Neural progenitor cell (in vitro differentiated cells): ENCODE results near the gene ACYP1. TPM values are rescaled to one million over a fixed set of nuclear protein-coding genes. Genes with fewer than 3 reads are reported as not detected.

Source experiments
- DNase-seq: peaks from one replicate; pipeline ENCODE4 v3.0.0-alpha.2; 2016; ENCODE audit warnings: low spot score
- H2AFZ ChIP-seq: fragments of 200-600 bp; sonication (generic); replicated peaks from 2 replicates; pipeline ENCODE4 v1.6.1; 2016; ENCODE audit warnings: antibody characterized with exemption
- H3F3A ChIP-seq: fragments of 200-600 bp; sonication (generic); 2 replicates; pipeline ENCODE4 v1.6.1; 2016; ENCODE audit warnings: antibody characterized with exemption, low read depth
- H3K27ac ChIP-seq: fragments of 200-600 bp; sonication (generic); 2 replicates; pipeline ENCODE4 v1.5.1; 2016; ENCODE audit warnings: mild to moderate bottlenecking
- H3K27me3 ChIP-seq: fragments of 200-600 bp; sonication (generic); 2 replicates; pipeline ENCODE4 v1.6.1; 2016; ENCODE audit warnings: mild to moderate bottlenecking, moderate library complexity
- H3K36me3 ChIP-seq: fragments of 200-600 bp; sonication (generic); 2 replicates; pipeline ENCODE4 v1.5.1; 2016
- H3K4me1 ChIP-seq: fragments of 200-600 bp; sonication (generic); 2 replicates; pipeline ENCODE4 v1.6.1; 2016; ENCODE audit warnings: mixed run types
- H3K4me2 ChIP-seq: fragments of 200-600 bp; sonication (generic); 2 replicates; pipeline ENCODE4 v1.6.1; 2016
- H3K4me3 ChIP-seq: fragments of 200-600 bp; sonication (generic); 2 replicates; pipeline ENCODE4 v1.5.1; 2016
- H3K79me2 ChIP-seq: fragments of 200-600 bp; sonication (generic); 2 replicates; pipeline ENCODE4 v1.6.1; 2016; ENCODE audit warnings: low read depth
- H3K9ac ChIP-seq: fragments of 200-600 bp; sonication (generic); 2 replicates; pipeline ENCODE4 v1.6.1; 2016
- H3K9me3 ChIP-seq: fragments of 200-600 bp; sonication (generic); 2 replicates; pipeline ENCODE4 v1.5.1; 2016; ENCODE audit warnings: low read depth
- H4K20me1 ChIP-seq: fragments of 200-600 bp; sonication (generic); 2 replicates; pipeline ENCODE4 v1.6.1; 2016; ENCODE audit warnings: low read depth
- H3K27ac Mint-ChIP-seq: 3 replicates; pipeline ENCODE4 v1.8.0; 2021; ENCODE audit warnings: mixed read lengths
- H3K27me3 Mint-ChIP-seq: 2 replicates; pipeline ENCODE4 v1.8.0; 2022; ENCODE audit warnings: low read depth, mild to moderate bottlenecking, inconsistent platforms, moderate library complexity, mixed read lengths; ENCODE audit not compliant: insufficient read depth
- H3K36me3 Mint-ChIP-seq: 3 replicates; pipeline ENCODE4 v1.8.0; 2021; ENCODE audit warnings: mixed read lengths
- H3K4me1 Mint-ChIP-seq: 3 replicates; pipeline ENCODE4 v1.8.0; 2021; ENCODE audit warnings: mixed read lengths
- H3K4me3 Mint-ChIP-seq: 3 replicates; pipeline ENCODE4 v1.8.0; 2021; ENCODE audit warnings: mild to moderate bottlenecking, moderate library complexity, mixed read lengths
- H3K9me3 Mint-ChIP-seq: 3 replicates; pipeline ENCODE4 v1.8.0; 2020; ENCODE audit warnings: mixed read lengths
- EZH2 ChIP-seq: fragments of 200-600 bp; sonication (generic); IDR thresholded peaks from 2 replicates; pipeline ENCODE4 v1.6.1; 2017; ENCODE audit warnings: antibody characterized with exemption, mild to moderate bottlenecking, moderate library complexity
- EZH2phosphoT487 ChIP-seq: fragments of 200-600 bp; sonication (generic); IDR thresholded peaks from 2 replicates; pipeline ENCODE4 v1.6.1; 2017; ENCODE audit warnings: antibody characterized with exemption
- total RNA-seq: library from RNA; depleted of rRNA; stranded (reverse); fragments of >200 nt; gene quantifications from 2 replicates; pipeline ENCODE4 v1.2.3, GENCODE V29; 2015; ENCODE audit warnings: low replicate concordance
- TF ChIP-seq, protein P1 (sequence below): fragments of 200-600 bp; sonication (generic); IDR thresholded peaks from 2 replicates; pipeline ENCODE4 v1.5.1; 2017; ENCODE audit warnings: antibody characterized with exemption, mild to moderate bottlenecking

The ACYP1 gene
- total RNA-seq, 1 donor from 2014 or later, result 43.1 TPM

DNA sequence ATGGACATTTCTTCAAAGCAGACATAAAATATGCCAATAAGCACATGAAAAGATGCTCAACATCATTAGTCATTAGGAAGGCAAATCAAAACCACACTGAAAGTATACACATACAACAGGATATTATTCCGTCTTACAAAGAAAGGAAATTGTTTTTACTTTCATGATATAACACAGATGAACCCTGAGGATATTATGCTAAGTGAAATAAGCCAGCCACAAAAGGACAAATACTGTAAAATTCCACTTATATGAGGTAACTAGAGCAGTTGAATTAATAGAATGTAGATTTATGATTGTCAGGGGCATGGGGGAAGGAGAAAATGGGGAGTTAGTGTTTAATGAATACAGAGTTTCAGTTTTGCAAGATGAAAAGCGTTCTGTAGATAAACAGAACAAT, 4.2 kb downstream of the ACYP1 start:
- TF ChIP-seq EZH2 (no peak), EZH2phosphoT487 (no peak)
- TF ChIP-seq, protein P1, sequence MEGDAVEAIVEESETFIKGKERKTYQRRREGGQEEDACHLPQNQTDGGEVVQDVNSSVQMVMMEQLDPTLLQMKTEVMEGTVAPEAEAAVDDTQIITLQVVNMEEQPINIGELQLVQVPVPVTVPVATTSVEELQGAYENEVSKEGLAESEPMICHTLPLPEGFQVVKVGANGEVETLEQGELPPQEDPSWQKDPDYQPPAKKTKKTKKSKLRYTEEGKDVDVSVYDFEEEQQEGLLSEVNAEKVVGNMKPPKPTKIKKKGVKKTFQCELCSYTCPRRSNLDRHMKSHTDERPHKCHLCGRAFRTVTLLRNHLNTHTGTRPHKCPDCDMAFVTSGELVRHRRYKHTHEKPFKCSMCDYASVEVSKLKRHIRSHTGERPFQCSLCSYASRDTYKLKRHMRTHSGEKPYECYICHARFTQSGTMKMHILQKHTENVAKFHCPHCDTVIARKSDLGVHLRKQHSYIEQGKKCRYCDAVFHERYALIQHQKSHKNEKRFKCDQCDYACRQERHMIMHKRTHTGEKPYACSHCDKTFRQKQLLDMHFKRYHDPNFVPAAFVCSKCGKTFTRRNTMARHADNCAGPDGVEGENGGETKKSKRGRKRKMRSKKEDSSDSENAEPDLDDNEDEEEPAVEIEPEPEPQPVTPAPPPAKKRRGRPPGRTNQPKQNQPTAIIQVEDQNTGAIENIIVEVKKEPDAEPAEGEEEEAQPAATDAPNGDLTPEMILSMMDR, result no peak
- no peak overlapping the region for H3K4me3 ChIP-seq
- peaks cover 17% of the 10 kb centered on the region for H3F3A ChIP-seq
- Mint-ChIP-seq H3K4me1 (peaks cover 15% of the 10 kb centered on the region), H3K36me3 (peaks cover 32% of the 10 kb centered on the region), H3K27me3 (peaks cover 4% of the 10 kb centered on the region), H3K4me3 (no peak overlapping the region), H3K27ac (no peak overlapping the region), H3K9me3 (peaks cover 10% of the 10 kb centered on the region)
- peaks cover 36% of the 10 kb centered on the region for H3K79me2 ChIP-seq
- DNase-seq, result no peak
- no peak overlapping the region for H3K27ac ChIP-seq
- H2AFZ ChIP-seq, result no peak overlapping the region
- no peaks in the 10 kb centered on the region for H3K27me3 ChIP-seq
- H3K4me1 ChIP-seq, result peaks cover 8% of the 10 kb centered on the region
- H3K9ac ChIP-seq, result no peak overlapping the region
- H4K20me1 ChIP-seq, result no peaks in the 10 kb centered on the region
- H3K9me3 ChIP-seq, result no peaks in the 10 kb centered on the region
- H3K36me3 ChIP-seq, result peaks cover 7% of the 10 kb centered on the region
- H3K4me2 ChIP-seq, result no peak overlapping the region

DNA sequence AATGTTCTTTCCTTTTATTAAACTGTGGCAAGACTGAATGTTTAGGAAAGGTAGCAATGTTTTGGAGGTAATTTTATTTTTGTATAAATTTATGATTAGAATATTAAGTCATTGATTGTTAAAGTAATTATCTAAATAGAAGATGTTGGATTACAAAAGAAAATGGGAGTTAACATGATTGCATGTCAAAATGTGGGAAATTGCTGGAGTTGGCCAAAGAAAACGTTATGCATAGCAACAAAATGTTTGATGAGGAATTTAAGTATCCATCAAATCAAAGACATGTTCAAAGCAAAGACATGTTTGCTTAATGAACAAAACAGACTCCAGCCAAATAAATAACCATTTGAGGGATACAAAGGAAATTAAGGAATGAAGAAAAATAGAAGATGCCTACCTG, 9.4 kb downstream of the ACYP1 start:
- Mint-ChIP-seq H3K27me3 (peaks cover 5% of the 10 kb centered on the region), H3K36me3 (peaks cover 28% of the 10 kb centered on the region), H3K4me1 (peaks cover 12% of the 10 kb centered on the region), H3K9me3 (peaks cover 7% of the 10 kb centered on the region), H3K27ac (no peak overlapping the region), H3K4me3 (no peak overlapping the region)
- Histone ChIP-seq H3F3A (peaks cover 27% of the 10 kb centered on the region), H3K9me3 (no peaks in the 10 kb centered on the region), H2AFZ (no peak overlapping the region), H3K27ac (no peak overlapping the region), H3K4me2 (no peak overlapping the region), H3K79me2 (peaks cover 20% of the 10 kb centered on the region), H3K9ac (no peak overlapping the region), H4K20me1 (no peaks in the 10 kb centered on the region), H3K36me3 (peaks cover 1% of the 10 kb centered on the region), H3K4me1 (peaks cover 10% of the 10 kb centered on the region), H3K27me3 (no peaks in the 10 kb centered on the region), H3K4me3 (no peak overlapping the region)
- no peak for DNase-seq
- TF ChIP-seq EZH2, result no peak
- TF ChIP-seq, protein P1, result no peak
- TF ChIP-seq EZH2phosphoT487, result no peak

DNA sequence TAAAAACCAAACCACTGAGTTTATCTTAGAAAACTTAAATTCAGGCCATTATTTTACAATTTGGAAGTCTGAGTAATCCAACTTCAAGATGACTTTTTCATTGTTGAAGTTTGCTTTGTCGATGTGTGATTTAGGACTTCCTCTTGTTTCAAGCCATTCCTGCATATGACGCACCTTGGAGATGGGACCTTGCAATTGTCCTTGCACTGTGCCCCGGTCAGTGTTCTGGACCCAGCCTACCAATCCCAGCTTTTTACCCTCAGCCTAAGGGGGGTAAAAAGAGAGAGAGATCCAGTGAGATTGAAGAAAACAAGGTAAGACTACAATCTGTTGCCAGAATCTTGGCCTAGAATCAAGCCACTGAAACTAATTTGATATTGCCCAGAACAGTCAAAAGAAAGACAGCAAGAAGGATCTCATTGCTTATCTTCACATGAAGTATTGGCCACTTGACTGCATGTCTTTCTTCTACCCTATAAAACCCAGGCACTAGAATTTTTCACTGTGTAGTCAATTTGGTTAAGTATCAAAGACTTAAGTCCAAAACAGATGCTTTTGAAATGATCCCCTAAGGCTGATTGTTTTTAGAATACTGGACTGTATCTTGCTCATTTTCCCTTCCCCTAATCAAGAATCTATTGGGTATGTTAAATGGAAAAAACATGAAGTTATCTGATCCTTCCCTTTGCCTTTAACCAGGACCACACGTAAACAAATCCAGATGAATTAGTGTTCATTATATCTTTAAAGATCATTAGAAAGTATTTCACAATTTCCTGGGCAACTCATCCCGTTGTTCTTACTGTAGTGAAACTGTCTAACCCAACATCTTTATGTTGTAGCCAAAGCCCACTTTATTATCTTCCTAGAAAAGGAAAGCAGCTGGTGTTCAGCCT, 10.2 kb downstream of the ACYP1 start:
- Mint-ChIP-seq H3K27ac (no peak overlapping the region), H3K4me1 (peaks cover 12% of the 10 kb centered on the region), H3K9me3 (peaks cover 5% of the 10 kb centered on the region), H3K4me3 (no peak overlapping the region), H3K27me3 (peaks cover 5% of the 10 kb centered on the region), H3K36me3 (peaks cover 29% of the 10 kb centered on the region)
- Histone ChIP-seq H3K4me1 (peaks cover 10% of the 10 kb centered on the region), H3K27me3 (no peaks in the 10 kb centered on the region), H3K36me3 (no peaks in the 10 kb centered on the region), H4K20me1 (no peaks in the 10 kb centered on the region), H3K4me3 (no peak overlapping the region), H3K9me3 (no peaks in the 10 kb centered on the region), H3K79me2 (peaks cover 20% of the 10 kb centered on the region), H2AFZ (no peak overlapping the region), H3K27ac (no peak overlapping the region), H3K4me2 (no peak overlapping the region), H3F3A (peaks cover 27% of the 10 kb centered on the region), H3K9ac (no peak overlapping the region)
- no peak for DNase-seq
- no peak for TF ChIP-seq EZH2phosphoT487
- TF ChIP-seq, protein P1, result no peak
- no peak for TF ChIP-seq EZH2
